NB4 (cell line): ENCODE measurements around the gene AFF2.

Source experiments
- CTCF ChIP-seq: IDR thresholded peaks from one replicate; pipeline ENCODE4 v1.5.1; 2012; ENCODE audit warnings: low read depth, low read length
- MAX ChIP-seq: IDR thresholded peaks from 2 replicates; pipeline ENCODE4 v1.6.1; 2011; ENCODE audit warnings: low read depth, low read length
- POLR2A ChIP-seq: IDR thresholded peaks from 2 replicates; pipeline ENCODE4 v1.6.1; 2011; ENCODE audit warnings: mild to moderate bottlenecking; ENCODE audit not compliant: insufficient read length; ENCODE audit errors: extremely low read depth

GRCh38 chrX:148874636-148875246, 374.3 kb downstream of the AFF2 start:
- no peak for TF ChIP-seq CTCF
- TF ChIP-seq POLR2A = no peak
- TF ChIP-seq MAX = no peak
